Measurements from ENCODE around the gene TPRX2. TPM values are rescaled to one million over a fixed set of nuclear protein-coding genes. Genes with fewer than 3 reads are reported as not detected.

The TPRX2 gene
- total RNA-seq, 1 donor from 2014 or later: not detected

DNA sequence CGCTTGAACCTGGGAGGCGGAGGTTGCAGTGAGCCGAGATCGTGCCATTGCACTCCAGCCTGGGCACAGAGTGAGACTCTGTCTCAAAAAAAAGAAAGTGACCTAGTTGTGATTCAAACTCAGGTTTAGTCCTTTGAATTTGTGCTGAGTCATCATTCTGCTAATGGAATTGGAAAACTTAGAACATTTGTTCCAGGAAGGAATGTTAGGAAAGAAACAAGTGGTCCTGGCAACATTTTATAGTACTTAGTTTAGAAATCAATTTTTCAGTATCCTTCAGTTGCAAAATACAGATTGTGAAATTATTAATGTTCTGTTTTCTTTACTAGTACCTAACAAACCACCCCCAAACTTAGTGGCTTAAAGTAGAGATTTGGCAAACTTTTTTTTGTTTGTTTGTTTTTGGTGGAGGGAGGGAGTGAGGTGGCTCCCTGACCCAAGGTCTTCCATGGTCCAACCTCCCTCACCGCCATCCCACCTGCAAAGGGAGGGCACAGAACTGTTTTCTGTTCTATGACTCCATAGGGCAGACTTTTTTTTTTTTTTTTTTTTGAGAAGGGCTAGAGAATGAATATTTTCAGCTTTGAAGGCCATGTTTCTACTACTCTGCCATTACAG is 36.2 kb downstream of the TPRX2 start:
- H3K27me3 ChIP-seq (ENCODE audit: low read depth): peaks cover 25% of the 10 kb centered on the region
- intact Hi-C loops (cut with micrococcal nuclease): no loop called here
- TF ChIP-seq, protein P1, sequence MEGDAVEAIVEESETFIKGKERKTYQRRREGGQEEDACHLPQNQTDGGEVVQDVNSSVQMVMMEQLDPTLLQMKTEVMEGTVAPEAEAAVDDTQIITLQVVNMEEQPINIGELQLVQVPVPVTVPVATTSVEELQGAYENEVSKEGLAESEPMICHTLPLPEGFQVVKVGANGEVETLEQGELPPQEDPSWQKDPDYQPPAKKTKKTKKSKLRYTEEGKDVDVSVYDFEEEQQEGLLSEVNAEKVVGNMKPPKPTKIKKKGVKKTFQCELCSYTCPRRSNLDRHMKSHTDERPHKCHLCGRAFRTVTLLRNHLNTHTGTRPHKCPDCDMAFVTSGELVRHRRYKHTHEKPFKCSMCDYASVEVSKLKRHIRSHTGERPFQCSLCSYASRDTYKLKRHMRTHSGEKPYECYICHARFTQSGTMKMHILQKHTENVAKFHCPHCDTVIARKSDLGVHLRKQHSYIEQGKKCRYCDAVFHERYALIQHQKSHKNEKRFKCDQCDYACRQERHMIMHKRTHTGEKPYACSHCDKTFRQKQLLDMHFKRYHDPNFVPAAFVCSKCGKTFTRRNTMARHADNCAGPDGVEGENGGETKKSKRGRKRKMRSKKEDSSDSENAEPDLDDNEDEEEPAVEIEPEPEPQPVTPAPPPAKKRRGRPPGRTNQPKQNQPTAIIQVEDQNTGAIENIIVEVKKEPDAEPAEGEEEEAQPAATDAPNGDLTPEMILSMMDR (IDR thresholded peaks at IDR 0.05; ENCODE audit: borderline replicate concordance): no peak
- no peak for DNase-seq
- H3K36me3 ChIP-seq: no peaks in the 10 kb centered on the region
- peaks cover 39% of the 10 kb centered on the region for H3K9me3 ChIP-seq (replicated peaks)
- no peak overlapping the region for H3K27ac ChIP-seq (replicated peaks)
- H3K4me1 ChIP-seq: no peaks in the 10 kb centered on the region
- no peak overlapping the region for H3K4me3 ChIP-seq

- peaks cover 32% of the 10 kb centered on the region for H3K27me3 ChIP-seq (ENCODE audit: low read depth)
- no peak overlapping the region for H3K4me3 ChIP-seq
- TF ChIP-seq, protein P1 (IDR thresholded peaks at IDR 0.05; ENCODE audit: borderline replicate concordance): no peak
- intact Hi-C loops (cut with micrococcal nuclease): no loop called here
- no peak for DNase-seq
- no peaks in the 10 kb centered on the region for H3K4me1 ChIP-seq
- no peaks in the 10 kb centered on the region for H3K36me3 ChIP-seq
- no peak overlapping the region for H3K27ac ChIP-seq (replicated peaks)
- H3K9me3 ChIP-seq (replicated peaks): peaks cover 39% of the 10 kb centered on the region
Measured at GRCh38 chr19:47896019-47896418, 37.0 kb downstream of the TPRX2 start.

DNA sequence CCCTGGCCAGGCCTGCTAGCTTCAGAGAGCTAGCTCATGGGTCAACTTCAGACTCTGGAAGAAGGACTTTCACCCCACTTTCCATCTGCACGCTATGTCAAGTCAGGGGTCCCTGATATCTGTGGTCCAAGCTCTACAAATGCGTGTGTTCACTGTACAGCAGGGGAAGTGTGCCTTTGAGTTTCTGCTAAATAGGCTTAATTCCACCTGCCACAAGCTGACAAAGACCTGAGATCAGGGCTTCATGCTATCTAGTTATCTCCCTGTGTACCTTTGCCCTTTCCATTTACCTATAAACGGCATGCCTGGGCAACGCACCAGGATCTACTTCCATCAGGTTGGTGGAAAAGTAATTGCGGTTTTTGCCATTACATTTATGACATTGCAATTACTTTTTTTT is 37.7 kb downstream of the TPRX2 start:
- H3K9me3 ChIP-seq (replicated peaks): peaks cover 34% of the 10 kb centered on the region
- peaks cover 39% of the 10 kb centered on the region for H3K27me3 ChIP-seq (ENCODE audit: low read depth)
- DNase-seq: no peak
- H3K4me1 ChIP-seq: no peaks in the 10 kb centered on the region
- H3K27ac ChIP-seq (replicated peaks): no peak overlapping the region
- no peak overlapping the region for H3K4me3 ChIP-seq
- TF ChIP-seq, protein P1 (IDR thresholded peaks at IDR 0.05; ENCODE audit: borderline replicate concordance): no peak
- H3K36me3 ChIP-seq: no peaks in the 10 kb centered on the region
- intact Hi-C loops (cut with micrococcal nuclease): no loop called here

- intact Hi-C loops (cut with micrococcal nuclease): no loop called here
- TF ChIP-seq, protein P1 (IDR thresholded peaks at IDR 0.05; ENCODE audit: borderline replicate concordance): no peak
- H3K4me3 ChIP-seq: no peak overlapping the region
Measured at GRCh38 chr19:47897861-47898260, 38.8 kb downstream of the TPRX2 start.

DNA sequence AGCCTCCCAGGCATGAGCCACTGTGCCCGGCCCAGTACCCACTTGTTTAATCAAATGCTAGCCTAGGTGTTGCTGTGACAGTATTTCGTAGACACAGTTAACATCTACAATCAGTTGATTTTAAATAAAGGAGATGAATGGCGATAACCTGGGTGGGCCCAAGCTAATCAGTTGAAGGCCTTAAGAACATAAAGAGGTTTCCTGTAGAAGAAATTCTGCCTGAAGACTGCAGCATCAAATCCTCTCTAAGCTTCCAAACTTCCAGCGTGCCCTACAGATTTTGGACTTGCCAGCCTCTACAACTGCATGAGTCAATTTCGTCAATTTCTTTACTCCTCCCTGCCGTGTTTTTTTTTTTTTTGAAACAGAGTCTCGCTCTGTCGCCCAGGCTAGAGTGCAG is 40.3 kb downstream of the TPRX2 start:
- Histone ChIP-seq H3K4me3 (no peak overlapping the region), H3K36me3 (no peaks in the 10 kb centered on the region), H3K27ac (replicated peaks) (no peak overlapping the region), H3K27me3 (ENCODE audit: low read depth) (peaks cover 54% of the 10 kb centered on the region), H3K4me1 (no peaks in the 10 kb centered on the region), H3K9me3 (replicated peaks) (peaks cover 18% of the 10 kb centered on the region)
- no peak for DNase-seq
- intact Hi-C loops (cut with micrococcal nuclease): no loop called here
- TF ChIP-seq, protein P1 (IDR thresholded peaks at IDR 0.05; ENCODE audit: borderline replicate concordance): no peak

More at GRCh38 chr19:47897861-47898260, 38.8 kb downstream of the TPRX2 start:
- Histone ChIP-seq H3K9me3 (replicated peaks) (peaks cover 23% of the 10 kb centered on the region), H3K4me1 (no peaks in the 10 kb centered on the region), H3K27ac (replicated peaks) (no peak overlapping the region), H3K36me3 (no peaks in the 10 kb centered on the region), H3K27me3 (ENCODE audit: low read depth) (peaks cover 50% of the 10 kb centered on the region)
- DNase-seq: no peak

All from left ventricle myocardium inferior (tissue), 1 donor.